ENCODE data around the gene TM4SF20.

Gene TM4SF20

GRCh38 chr2:227379095-227379494, at the start of gene TM4SF20:
TM4SF20 (minus strand) TSS chr2:227379306; CDS start chr2:227379268, 38 bp downstream.
- DNase-seq (ENCODE audit: low read depth): no peak

GRCh38 chr2:227428731-227429285, 49.7 kb upstream of the TM4SF20 start:
- DNase-seq (ENCODE audit: low read depth): no peak

GRCh38 chr2:227423656-227424499, 44.8 kb upstream of the TM4SF20 start:
- DNase-seq (ENCODE audit: low read depth): no peak

- DNase-seq (ENCODE audit: low read depth): no peak
Measured at GRCh38 chr2:227420087-227421052, 41.3 kb upstream of the TM4SF20 start.

DNA sequence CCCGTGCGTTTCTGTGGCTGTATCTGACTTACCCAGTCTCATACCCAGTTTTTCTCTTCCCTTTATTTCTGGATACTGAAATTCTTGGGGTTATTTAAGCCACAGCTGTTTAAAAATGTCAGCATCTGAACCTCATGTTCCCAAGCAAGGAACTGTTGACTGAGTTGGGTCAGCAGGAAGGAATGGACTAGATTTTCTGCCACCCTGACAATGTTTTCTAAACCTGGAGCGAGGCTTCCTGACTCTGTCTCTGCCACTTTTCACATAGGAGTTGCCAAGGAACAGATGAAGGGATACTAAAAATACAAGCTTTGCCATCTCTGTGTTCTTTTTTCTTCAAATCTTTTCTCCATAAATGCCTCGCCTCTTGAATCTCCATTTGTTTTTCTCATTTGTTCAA, 37.6 kb upstream of the TM4SF20 start:
- DNase-seq (ENCODE audit: low read depth): no peak

DNA sequence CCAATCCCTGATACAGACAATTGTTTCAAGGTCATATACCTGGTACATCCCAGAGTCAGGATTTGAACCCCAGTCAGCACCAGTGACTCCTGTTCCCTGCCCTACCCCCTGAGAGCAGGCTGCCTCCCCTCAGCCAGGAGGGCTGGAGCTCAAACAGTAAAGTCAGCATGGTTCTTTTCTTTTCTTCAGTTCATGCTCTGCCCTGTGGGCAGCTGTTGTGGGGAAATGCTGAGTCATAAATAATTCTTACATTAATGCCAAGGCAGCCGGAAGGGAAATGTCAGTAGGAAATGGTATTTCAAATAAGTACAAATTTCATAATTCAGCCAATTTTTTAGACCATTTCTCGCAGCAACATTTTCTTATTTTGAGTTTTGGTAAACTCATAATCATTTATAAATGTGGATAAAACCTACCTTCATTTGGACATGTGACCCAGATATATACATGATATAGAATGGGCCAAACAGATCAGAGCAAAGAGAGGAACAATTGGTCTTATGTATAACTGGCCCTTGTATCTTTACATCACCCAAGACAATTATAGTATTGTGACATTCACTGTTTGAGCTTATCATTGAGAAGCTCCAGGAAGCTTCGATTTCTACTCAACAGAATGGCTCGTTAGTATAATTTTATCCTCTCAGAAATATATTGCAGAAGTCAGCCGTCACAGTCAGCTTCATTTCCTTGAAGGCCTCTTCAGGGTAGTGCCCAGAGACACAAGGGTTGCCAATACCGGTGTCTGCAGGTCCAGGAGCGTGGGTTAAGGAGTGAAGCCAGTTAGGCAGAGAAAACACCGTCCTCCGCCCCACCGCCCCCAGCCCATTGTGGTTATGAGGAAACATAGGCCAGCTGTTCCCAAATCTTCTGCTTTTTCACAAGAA, 36.7 kb upstream of the TM4SF20 start:
- no peak for DNase-seq (ENCODE audit: low read depth)

GRCh38 chr2:227414846-227415245, 35.7 kb upstream of the TM4SF20 start:
- DNase-seq (ENCODE audit: low read depth): no peak

DNA sequence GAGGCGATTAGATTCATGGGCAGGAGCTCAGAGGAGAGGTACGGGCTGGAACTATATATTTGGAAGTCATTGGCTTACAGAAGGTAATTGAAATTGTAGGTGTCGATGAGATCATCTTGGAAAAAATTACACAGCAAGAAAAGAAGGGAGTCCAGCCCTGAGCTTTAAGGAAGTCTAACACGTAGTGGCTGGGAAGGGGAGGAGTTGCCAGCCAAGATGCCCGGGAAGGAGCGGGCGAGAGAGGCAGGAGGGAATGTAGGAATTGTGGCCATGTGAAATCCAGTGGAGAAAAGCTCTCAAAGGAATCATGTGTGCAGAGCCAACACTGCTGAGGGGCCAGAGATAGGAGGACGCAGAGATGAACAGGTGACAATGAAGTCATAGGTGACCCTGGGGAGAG, 34.3 kb upstream of the TM4SF20 start:
- DNase-seq (ENCODE audit: low read depth): no peak

- no peak for DNase-seq (ENCODE audit: low read depth)
Measured at GRCh38 chr2:227412877-227413276, 33.8 kb upstream of the TM4SF20 start.

GRCh38 chr2:227411990-227412350, 32.9 kb upstream of the TM4SF20 start:
- DNase-seq (ENCODE audit: low read depth): no peak

- no peak for DNase-seq (ENCODE audit: low read depth)
Measured at GRCh38 chr2:227411320-227411989, 32.3 kb upstream of the TM4SF20 start.

- DNase-seq (ENCODE audit: low read depth): no peak
Measured at GRCh38 chr2:227410191-227410590, 31.1 kb upstream of the TM4SF20 start.

DNA sequence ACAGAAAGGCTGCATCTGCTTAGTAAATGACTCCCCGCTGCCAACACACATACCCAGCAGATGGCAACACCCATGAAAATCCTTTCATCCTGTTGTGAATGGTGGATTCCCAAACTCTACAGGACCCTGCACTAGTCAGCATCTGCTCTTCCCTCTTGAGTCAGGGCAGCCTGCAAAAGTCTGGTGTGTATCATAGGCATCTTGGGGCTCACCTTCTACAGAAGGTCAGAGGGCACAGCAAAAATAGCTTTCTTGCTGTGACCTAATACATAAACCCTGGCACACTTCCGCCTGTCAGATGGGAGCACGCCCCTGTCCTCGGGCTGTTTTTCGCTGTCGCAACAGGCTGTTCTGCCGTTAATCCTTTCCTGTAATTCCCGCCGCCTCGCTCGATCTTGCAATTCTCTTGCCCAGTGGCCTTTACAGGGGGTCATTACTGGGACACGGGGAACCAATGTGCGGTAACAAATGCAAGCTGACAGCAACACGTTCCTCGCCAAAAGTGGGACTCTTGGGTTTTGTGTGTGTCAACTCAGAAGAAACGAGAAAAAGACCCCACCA, 28.6 kb upstream of the TM4SF20 start:
- DNase-seq (ENCODE audit: low read depth): no peak

DNA sequence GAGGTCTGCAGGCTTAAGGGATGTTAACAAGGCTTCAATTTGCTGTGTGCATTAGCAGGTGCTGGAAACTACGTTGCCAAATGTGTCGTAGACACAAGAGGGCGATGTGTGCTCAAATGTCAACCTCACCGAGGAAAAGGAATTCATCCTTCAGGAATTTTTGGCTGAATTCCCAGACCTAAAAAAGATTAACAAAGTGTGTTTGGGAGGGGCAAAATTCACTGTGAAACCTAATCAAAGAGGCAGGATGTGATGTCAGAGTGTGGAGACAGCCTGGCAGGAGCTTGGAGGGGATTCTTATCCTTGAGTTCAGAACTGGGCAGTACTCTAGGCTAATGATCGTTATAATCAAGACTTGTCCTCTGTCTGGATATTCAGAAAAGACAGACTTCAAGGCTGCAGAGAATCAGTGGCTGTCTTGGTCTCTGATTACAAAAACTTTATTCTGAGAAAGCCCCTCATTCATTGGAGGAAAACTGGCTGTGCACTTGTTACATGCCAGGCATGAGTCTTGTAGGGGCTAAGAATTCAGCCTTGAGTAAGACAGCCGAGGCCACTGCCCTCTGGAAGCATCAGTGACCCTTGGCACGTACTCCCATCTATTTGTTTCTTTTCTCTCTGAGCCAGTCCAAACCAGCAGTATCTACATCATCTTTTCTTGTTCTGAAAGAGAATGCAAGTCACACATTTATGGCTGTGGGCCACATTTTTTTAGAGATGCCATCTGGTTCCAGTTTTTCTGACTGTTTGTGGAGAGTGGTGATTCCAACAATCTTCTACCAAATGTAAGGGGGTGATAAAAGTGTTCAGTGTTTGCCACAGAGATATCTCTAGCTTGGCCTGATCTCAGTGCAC, 27.3 kb upstream of the TM4SF20 start:
- no peak for DNase-seq (ENCODE audit: low read depth)

- DNase-seq (ENCODE audit: low read depth): no peak
Measured at GRCh38 chr2:227404585-227405271, 25.6 kb upstream of the TM4SF20 start.

- DNase-seq (ENCODE audit: low read depth): no peak
Measured at GRCh38 chr2:227402959-227403358, 23.9 kb upstream of the TM4SF20 start.

DNA sequence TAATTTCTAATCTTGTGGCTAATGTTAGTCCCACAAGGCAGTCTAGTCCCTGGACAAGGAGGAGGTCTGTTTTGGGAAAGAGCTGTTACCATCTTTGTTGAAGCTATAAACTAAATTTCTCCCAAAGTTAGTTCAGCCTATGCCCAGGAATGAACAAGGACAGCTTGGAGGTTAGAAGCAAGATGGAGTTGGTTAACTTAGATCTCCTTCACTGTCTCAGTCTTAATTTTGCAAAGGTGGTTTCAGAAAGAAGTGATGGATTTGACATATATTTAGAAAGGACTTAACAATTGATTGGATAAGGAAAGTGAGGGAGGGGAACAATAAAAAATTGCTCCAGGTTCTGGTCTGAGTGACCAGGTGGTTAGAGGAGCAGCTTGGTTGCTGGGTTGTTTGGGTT, 23.2 kb upstream of the TM4SF20 start:
- no peak for DNase-seq (ENCODE audit: low read depth)

GRCh38 chr2:227401550-227401949, 22.4 kb upstream of the TM4SF20 start:
- no peak for DNase-seq (ENCODE audit: low read depth)

Measured in stimulated activated CD8-positive, alpha-beta memory T cell treated with anti-CD3 and anti-CD28 coated beads, Interleukin-15, amount 100 ng/mL, for 24 hours (primary cell).